GM18951 (cell line): ENCODE measurements around the gene ACSS3.
"Not testable (repeated sequence)": the region's sequence is repeated elsewhere in the genome, so short reads cannot be mapped to it uniquely, and the experiment has no call there.

Experiments
- POLR2A ChIP-seq: IDR thresholded peaks from 4 replicates; pipeline ENCODE4 v1.6.1; 2011; ENCODE audit warnings: mild to moderate bottlenecking; ENCODE audit not compliant: insufficient read length, insufficient read depth; ENCODE audit errors: extremely low read depth
- in situ Hi-C: fragments of 300-500 bp; cut with MboI; formaldehyde crosslinking; loops from one replicate; pipeline ENCODE4 v1.12.0; 2022; ENCODE audit warnings: low sequenced_read_pairs, mixed read lengths, inconsistent platforms; ENCODE audit not compliant: unreplicated experiment

ACSS3 gene

GRCh38 chr12:81077686-81078441 is at the start of gene ACSS3:
ACSS3 (plus strand) TSS chr12:81078079; CDS start chr12:81078121, 42 bp downstream.
- TF ChIP-seq POLR2A = no peak
- in situ Hi-C loops = no loop called here

- in situ Hi-C loops = no loop called here
- TF ChIP-seq POLR2A = no peak
These were observed 43.0 kb upstream of the ACSS3 start for GRCh38 chr12:81034926-81035325.

GRCh38 chr12:81039231-81039630 is 38.6 kb upstream of the ACSS3 start:
- TF ChIP-seq POLR2A = no peak
- in situ Hi-C loops = no loop called here

- no peak for TF ChIP-seq POLR2A
- in situ Hi-C loops = no loop called here
These were observed 33.7 kb upstream of the ACSS3 start for GRCh38 chr12:81043979-81044740.

- in situ Hi-C loops = not testable (repeated sequence)
These were observed 12.9 kb upstream of the ACSS3 start for GRCh38 chr12:81064971-81065370.

GRCh38 chr12:81070846-81071245 is 7.0 kb upstream of the ACSS3 start:
- no peak for TF ChIP-seq POLR2A
- in situ Hi-C loops = no loop called here

GRCh38 chr12:81075539-81075938 is 2.3 kb upstream of the ACSS3 start:
- TF ChIP-seq POLR2A = no peak
- in situ Hi-C loops = no loop called here

- no peak for TF ChIP-seq POLR2A
- in situ Hi-C loops = no loop called here
These were observed 572 bp upstream of the ACSS3 start for GRCh38 chr12:81077329-81077685.

- no peak for TF ChIP-seq POLR2A
- in situ Hi-C loops = no loop called here
These were observed 754 bp downstream of the ACSS3 start for GRCh38 chr12:81078469-81079196.

GRCh38 chr12:81079280-81080076 is 1.6 kb downstream of the ACSS3 start:
- TF ChIP-seq POLR2A = no peak
- in situ Hi-C loops = no loop called here

- in situ Hi-C loops = no loop called here
- TF ChIP-seq POLR2A = no peak
These were observed 2.6 kb downstream of the ACSS3 start for GRCh38 chr12:81080431-81080983.

- no peak for TF ChIP-seq POLR2A
- in situ Hi-C loops = no loop called here
These were observed 3.8 kb downstream of the ACSS3 start for GRCh38 chr12:81081726-81082125.

GRCh38 chr12:81083018-81083417 is 5.1 kb downstream of the ACSS3 start:
- in situ Hi-C loops = no loop called here
- TF ChIP-seq POLR2A = no peak
